Stimulated activated CD4-positive, alpha-beta T cell treated with anti-CD3 and anti-CD28 coated beads, Interleukin-4, amount 100 ng/mL, for 1 hour (primary cell): ENCODE results near the gene NAIF1.
"Not testable (repeated sequence)": the region's sequence is repeated elsewhere in the genome, so short reads cannot be mapped to it uniquely, and the experiment has no call there.

ENCODE experiments used
- DNase-seq: peaks from one replicate; pipeline ENCODE4 v3.0.0-alpha.2; 2020

NAIF1 gene

DNA sequence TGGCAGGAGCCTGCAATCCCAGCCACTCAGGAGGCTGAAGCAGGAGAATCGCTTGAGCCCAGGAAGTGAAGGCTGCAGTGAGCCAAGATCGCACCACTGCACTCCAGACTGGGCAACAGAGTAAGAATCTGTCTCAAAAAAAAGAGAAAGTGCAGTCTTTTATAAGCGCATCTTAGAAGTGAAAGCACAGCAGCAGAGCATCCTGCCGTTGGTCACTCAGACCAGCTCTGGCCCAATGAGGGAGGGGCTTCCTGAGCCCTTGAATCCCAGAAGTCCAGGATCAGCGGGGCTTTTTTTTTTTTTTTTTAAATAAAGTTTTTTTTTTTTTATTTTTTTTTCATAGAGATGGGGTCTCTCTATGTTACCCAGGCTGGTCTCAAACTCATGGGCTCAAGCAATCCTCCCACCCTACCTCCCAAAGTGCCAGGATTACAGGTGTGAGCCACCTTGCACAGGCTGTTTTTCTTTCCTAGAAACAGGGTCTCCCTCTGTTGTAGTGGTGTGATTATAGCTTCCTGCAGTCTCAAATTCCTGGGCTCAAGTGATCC lies 42.3 kb downstream of the NAIF1 start:
- DNase-seq: no peak

DNA sequence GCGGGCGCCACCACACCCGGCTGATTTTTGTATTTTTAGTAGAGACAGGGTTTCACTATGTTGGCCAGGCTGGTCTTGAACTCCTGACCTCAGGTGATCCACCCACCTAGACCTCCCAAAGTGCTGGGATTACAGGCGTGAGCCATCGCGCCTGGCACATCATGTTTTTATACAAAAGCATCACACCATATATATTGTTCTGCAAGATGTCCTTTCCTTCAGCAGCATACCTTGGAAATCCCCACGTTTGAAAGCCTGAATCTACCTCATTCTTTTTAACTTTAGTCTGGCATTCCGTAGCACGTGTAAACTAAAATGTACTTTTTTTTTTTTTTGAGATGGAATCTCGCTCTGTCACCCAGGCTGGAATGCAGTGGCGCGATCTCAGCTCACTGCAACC lies 43.4 kb downstream of the NAIF1 start:
- DNase-seq: not testable (repeated sequence)

DNA sequence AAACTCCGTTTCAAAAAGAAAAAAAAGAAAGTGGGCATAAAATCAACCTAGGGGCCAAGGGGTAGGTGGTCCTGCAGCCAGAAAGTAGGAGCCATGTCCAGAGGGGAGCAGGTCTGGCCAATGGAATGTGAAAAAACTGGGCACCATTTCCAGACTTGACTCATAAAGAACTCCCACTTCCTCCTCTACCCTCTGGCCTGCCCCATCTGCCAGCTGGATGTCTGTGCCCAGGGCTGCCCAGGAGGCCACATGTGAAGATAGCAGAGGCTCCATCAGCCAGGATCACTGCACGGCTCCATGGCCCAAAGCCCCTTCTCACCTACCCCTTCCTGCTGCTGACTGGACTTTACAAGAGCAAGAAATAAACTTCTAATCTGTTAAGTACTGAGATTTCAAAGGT lies 44.2 kb downstream of the NAIF1 start:
- DNase-seq: no peak

DNA sequence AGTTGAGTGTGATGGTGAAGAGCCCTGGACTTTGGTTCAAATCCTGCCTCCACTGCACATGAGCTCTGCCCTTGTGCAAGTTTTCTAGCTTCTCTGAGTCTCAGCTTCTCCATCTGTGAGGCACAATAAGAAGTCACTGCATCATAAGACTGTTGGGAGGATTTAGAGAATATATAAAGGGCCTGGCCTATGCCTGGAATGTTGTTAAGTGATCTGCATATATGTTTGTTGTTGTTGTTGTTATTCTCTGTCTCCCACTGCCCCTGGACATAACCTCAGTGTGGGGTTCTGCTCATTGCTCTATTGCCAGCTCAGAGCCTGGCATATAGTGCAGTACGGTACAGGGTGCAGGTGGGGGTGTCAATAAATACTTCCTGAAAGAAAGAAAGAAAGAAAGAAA lies 46.0 kb downstream of the NAIF1 start:
- DNase-seq: no peak

DNA sequence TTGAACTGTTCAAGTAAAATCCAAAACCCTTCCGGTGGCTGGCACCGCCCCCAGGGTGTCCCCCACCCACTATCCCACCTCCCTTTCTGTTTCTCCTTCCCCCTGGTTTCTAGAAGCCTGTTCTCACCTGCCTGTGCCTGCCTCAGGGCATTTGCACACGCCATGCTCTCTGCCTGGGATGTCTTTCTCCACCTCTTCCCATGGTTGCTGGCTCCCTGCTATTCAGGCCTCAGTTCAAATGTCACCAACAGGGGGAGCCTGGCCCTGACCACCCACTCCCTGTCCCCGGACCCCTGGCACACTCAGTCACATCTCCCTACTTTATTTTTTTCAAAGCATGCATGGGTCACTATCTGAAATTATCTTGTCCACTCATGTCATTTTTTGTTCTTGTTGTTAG lies 46.4 kb downstream of the NAIF1 start:
- DNase-seq: no peak

DNA sequence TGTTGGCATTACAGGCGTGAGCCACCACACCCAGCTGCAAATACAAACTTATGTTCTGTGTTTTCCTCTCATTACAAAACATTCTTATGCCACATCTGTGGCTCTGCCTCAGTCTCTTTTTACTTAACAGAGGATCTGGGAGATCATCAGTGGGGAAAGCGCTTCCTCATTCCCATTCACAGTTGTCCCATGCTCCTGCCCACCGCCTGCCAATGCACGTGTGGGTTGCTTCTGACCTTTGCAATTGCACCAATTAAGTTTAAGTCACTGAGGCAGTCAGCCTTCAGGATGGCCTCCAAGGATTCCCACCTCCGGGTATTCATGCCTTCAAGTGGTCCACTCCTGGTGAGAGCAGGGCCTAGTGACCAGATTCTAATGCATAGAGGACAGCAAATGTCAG lies 51.4 kb downstream of the NAIF1 start:
- no peak for DNase-seq
